GM19455 (cell line): ENCODE measurements around the gene CYB561.

Experiments used
- ATAC-seq: cut with Tn5 transposase; IDR thresholded peaks from one replicate; pipeline ENCODE4 v1.9.1; 2021; ENCODE audit not compliant: unreplicated experiment

CYB561 gene

DNA sequence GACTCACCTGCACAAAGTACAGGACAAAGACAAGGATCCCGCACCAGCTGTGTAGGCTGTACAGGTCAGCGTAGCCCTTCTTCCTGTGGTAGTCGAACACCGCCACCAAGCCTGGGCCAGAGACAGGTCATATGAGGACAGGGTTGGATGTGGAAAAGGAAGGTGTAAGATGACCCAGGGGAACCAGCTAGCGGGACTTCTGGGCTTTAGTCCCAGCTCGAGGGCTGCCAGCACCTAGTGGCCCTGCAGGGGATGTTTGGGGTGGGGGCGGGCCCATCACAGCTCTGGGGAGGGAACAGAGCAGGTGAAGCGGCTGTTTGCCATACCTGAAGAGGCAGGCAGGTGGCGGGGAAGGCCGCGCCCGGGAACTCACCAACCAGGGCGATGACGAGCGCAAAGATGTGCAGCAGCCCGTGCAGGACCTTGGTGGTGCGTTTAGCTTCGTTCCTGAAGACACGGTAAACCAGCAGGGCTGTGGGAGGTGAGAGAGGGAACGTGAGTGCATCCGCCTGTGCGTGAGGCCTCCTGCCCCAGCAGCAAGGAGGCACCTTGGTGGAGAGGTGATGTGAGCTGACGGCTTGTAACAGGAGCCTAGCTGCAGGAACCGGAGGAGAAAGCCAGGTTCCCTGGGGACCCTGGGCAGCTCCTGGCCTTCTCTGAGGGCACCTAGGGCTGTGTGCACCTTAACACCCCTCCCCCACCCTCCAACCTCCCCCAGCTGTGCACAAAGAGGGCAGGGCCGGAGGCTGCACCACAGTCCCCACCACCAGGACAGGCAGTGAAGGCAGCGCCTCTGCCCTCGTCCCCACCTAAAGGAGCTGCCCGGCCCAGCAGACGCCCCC is 10.2 kb downstream of the CYB561 start:
- ATAC-seq = no peak

DNA sequence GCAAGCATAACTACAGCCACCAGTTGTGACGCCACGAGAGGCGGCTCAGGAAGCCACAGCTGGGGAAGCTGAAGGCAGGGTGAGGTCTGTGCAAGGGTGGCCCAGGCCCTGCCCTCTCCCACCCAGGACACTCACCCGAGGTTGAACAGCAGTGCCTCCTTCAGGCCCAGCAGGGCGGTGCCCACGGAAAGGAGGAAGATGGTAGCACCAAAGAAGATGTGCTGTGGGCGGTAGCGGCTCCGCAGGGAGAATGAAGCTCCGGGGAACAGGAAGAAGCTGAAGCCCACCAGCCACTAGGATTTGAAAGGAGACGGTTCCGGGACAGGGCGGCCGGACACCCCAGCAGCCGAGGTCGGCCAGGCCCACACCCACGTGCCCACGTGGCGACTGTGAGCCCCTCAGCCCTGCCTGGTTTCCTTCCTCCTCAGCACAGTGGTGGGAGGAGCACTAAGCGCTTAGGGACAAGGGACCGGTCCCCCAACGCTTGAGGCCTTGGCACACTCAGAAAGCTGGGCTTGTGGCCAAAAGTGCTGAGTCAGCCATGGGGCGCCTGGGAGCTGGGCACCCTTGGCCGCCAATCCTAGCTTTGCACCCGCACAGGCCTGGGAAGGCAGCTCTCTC is 11.0 kb downstream of the CYB561 start:
- ATAC-seq = no peak

DNA sequence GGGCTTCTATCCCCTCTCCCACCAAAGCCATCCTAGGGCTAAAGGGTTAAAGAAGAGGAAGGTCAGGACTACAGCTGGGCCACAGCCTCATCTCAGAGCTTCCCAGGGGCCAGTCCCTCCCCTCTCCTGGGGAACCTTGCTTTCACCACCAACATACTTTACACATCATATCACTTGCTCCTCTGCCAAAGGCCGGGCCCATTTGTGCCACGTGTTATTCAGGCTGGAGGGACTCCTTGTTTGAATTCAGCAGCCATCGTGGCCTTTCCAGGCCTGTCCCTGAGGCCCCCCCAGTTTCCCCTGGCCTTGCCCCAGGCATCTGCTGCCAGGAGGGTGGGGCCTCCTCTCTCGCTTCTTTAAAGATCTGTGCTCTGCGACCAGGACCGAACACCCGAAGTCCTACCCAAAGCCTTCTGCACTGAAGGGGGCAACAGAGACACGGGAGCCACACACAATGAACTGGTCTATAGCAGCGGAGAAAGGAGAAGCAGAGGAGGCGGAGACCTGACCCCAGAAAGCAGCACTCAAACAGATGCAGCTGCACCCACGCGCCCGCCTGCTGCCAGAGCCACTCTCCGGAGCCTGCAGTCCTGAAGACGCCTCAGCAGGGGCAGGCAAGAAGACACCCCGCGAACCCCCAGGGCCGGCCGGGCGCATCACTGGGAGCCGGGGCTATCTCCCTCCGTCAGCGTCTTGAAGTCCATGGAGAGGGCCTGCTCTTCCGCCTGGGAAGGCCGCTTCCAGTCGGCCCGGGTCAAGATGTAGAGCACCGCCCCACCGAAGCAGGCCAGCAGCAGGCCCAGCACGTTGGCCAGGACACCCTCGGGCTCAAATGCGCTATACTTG is 12.1 kb downstream of the CYB561 start:
- ATAC-seq = no peak

DNA sequence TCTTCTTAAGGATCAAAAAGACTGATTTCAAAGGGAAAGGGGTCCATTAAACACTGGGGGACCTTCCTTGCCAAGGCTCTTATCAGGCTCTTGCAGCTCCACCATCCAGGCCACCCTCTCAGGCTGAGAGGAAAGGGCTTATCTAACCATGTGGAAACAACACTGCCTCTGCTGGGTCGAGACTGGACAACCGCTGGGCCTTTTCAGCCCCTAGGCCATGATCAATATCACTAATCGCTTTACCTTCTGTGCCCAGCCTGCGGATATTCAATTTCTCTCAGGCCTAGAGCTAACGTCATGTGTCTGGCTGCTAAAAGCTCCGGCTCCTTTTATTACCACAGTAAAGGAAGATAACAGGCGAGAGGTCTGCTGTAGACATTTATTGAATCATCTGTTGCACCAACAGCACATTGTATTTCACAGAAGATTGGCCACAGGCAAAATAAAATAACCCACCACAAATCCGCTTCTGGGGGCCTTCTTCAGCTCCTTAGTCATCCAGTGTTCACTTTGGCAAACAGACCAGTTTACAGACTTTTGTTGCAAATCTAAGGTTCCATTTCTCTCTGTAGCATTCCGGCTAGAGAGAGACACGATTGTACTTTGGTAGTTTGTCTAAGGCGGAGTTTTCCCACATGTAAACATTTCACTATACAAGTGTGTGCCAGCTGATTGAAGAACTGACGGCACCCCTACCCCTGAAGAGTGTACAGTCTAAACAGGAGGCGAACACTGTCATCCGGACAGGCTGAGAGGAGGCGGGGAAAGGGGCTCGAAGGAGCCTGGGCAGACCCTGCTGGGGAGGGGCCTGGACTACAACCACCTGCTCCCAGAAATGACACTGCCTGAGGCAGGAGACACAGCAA is 13.9 kb downstream of the CYB561 start:
- ATAC-seq = no peak

DNA sequence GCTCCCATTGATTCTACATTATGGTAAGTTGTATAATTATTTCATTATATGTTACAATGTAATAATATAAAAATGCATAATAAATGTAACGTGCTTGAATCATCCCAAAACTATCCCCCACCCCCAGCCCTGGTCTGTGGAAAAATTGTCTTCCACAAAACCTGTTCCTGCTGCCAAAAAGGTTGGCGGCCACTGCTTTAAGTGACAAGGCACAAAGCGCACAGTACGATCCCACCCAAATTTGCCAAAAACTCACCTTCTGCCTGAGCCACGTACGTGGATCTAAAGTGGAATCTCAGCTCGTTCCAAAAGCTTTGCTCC is 14.5 kb downstream of the CYB561 start:
- ATAC-seq = no peak

DNA sequence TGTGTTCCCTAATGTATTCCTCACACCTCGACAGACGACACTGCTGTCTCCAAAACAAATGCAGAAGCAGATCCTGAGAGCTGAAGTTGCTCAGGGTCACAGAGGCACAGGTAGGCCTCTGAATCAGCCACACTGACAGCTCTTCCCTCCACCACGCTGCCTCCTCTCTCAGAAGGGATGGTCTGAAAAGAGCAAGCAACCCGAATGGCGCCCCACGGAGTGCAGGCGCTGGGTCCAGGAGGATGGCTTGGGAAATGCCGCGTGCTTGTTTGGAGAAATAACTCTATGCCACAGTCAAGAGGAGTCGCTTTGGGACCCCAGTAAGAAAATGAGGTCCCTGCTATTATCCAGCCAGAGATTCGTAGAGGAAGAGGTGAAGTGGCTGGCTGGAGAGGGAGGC is 15.9 kb downstream of the CYB561 start:
- no peak for ATAC-seq

DNA sequence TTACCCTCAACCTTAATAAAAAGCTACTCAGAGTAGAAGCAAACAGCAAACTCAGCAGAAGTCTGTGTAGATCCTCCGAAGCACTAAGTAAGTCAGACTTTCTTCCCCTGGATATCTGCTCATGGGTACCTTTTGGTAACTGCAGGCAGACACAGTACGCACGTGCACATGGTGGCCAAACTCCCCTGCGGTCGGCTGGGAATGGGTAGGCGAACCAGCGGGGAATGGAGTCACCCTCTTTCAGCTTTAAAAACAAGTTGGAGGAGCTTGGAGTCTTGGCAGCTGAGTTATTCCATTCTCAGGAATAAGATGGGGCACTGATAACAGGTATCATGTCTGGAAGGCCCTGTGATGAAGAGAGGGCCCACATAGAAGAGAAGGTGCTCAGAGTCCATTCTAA is 16.3 kb downstream of the CYB561 start:
- no peak for ATAC-seq

DNA sequence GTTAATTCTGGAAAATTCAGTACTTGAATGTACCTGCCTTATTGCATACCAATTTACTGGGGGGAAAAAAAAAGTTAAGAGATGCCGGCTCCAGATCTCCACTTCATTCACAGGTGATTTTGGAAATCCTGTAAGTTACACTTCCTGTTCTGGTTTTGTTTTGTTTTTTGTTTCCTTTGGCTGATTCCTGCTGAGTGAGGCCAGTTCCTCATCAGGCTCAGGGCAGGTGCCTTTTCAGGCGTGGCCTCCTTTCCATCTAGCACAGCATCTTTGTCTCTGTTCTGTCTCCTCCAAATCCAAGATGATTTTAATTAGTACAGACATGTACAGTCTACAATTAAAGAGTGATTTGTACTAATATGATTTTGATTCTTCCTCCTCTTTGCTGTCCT is 19.2 kb downstream of the CYB561 start:
- no peak for ATAC-seq

DNA sequence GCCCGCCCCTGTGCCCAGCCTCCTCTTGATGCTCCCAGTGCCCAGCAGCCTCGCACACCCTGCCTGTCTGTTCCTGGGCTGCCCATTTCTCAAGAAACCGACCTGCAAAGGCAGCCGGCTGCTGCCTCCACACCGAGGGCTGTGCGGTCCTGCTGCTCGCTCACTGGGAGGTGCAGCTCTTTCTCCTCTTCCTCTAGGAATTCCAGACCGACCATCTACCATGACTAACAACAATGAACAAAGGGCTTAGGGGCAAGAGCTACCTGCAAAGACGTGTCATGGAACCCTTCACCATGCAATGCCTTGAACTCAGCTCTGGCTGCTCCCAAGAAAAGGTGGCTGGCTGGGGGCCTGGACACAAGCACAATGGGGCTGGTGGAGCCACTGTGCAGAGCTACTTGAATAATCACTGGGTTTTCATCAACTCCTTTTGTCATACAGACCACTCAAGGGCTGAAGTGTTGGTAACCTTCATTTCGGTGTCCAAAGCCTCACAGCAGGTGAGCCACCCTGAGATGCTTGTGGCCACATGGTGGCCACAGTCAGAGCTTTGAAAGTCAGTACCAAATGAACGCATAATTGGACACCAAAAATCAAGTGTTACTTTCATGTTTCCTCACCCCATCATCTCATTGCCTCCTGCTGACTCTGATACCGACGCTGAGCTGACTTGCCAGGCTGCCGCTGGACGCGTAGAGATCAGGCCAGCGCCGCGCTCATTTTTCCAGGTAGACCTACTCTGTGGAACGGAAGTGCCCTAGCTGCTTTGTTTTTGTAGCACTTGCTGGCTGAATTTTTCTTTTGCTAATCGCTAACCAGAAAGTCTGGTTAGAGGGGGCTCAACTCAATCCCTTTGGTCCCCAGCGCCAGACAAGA is 19.8 kb downstream of the CYB561 start:
- ATAC-seq = no peak

DNA sequence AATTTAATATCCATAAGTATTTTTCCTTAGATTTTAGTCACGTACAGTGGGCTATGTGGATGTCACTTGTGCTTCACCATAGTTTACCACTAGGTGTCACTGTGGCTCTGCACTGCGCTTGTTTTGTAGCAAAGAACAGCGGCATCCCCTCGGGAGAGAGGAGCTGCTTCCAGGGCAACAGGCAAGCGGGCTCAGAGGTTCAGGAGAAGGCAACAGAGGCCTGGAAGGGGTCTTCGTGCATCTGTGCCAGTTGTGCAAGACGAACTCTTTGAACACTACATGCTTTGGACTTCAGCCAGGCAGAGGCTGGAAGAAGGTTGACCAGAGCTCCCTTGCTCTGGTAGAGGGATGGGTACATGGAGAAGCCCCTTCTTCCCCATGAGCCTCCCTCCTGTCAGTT is 20.6 kb downstream of the CYB561 start:
- ATAC-seq = no peak

DNA sequence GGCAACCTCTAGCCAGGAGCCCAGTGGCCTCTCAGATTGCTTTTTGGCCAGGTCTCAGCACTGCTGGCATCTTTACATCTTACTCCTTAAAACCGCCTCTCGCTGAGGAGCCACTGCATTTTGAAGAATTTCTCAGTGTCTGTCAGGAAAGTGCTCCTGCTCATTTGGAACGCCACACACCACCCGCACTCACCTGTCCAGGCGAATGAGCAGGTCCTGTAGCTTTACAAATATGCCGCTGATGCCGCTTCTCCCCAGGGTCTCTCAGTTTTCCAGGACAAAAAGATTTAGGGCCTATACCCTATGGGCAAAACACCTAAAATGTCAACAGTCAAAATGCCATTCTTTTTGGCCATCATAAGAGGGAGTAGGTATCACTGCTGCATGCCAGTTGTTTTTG is 22.1 kb downstream of the CYB561 start:
- no peak for ATAC-seq

DNA sequence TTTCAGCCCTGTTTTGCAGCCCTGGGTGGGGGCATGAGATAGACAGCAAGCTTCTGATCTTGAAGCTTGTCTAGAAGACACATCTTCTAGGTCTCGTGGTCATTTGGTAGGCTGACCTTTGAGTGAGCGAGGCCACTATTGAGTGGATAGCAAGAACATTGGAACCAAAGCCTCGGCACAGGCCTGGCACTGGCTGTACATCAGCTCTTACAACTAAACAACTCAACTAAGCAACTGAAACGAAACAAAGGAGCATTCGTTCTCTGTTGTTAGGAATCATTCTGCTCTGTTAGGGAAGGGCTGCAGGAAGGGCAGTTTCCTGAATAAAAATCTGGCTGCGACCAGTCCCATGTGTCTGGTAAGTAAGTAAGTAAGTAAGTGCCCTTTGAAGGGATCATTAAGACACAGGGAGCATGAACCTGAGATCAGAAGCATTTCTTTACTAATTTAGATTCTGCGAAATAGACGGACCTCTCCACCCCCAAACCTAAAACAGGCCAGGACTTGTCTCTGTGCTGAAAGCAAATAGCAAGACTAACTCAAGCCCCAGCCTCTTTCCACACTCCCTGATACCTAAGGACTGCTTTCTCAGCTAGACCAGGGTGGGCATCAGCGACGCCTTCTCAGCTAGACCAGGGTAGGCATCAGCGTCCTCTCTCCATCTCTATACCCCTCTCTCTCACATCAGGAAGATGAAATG is 22.7 kb downstream of the CYB561 start:
- ATAC-seq = no peak

DNA sequence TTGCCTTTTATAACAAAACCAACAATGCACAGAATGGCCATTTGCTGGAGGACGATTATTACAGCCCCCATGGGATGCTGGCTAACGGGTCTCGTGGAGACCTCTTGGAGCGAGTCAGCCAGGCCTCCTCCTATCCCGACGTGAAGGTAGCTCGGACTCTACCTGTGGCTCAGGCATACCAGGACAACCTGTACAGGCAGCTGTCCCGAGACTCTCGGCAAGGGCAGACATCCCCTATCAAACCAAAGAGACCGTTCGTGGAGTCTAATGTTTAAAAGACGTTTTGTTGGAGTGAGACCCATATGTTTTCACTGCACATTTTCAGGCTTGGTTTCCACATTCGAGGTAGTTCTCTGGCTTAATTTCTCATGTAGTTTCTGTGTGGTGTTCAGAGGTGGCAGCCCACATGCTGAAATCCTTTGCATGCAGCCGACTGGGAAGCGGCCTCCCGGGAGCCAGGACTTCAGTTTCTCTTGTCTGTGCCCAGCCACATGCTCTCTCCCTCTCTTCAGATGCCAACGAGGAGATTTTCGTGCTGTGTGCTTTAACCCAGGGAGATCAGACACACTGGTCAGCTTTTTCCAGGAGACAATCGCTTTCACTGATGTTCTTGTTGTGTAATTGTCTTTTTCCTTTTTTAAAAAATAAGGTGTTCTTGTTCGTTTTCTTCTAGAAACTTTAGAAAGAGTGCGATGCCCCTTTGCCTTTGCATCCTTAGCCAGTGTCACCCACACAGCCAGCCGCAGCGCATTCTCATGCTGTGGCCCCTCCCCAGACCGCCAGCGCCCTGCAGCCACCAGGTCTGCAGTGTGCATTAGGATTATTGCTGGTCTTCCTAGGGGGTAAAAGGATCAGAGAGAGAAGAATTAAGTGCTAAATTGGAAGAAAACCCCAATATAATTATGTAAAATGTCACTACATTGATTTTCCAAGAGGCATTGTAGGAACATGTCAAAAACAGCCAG is 24.1 kb downstream of the CYB561 start:
- no peak for ATAC-seq

DNA sequence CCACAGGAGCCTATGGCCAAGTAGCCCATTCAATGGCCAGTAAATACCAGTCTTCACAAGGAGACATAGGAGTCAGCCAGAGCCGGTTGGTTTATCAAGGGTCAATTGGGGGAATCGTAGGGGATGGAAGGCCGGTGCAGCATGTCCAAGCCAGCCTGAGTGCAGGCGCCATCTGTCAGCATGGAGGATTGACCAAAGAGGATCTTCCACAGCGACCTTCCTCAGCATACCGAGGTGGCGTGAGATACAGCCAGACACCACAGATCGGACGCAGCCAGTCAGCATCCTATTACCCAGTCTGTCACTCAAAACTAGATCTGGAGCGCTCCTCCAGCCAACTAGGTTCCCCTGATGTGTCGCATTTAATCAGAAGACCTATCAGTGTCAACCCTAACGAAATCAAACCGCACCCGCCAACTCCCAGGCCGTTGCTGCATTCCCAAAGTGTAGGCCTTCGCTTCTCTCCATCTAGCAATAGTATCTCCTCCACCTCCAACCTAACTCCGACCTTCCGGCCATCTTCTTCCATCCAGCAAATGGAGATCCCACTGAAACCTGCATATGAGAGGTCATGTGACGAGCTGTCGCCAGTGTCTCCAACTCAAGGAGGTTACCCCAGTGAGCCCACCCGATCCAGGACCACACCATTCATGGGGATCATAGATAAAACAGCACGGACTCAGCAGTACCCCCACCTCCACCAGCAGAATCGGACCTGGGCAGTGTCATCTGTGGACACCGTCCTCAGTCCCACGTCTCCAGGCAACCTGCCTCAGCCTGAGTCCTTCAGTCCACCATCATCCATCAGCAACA is 25.0 kb downstream of the CYB561 start:
- no peak for ATAC-seq

DNA sequence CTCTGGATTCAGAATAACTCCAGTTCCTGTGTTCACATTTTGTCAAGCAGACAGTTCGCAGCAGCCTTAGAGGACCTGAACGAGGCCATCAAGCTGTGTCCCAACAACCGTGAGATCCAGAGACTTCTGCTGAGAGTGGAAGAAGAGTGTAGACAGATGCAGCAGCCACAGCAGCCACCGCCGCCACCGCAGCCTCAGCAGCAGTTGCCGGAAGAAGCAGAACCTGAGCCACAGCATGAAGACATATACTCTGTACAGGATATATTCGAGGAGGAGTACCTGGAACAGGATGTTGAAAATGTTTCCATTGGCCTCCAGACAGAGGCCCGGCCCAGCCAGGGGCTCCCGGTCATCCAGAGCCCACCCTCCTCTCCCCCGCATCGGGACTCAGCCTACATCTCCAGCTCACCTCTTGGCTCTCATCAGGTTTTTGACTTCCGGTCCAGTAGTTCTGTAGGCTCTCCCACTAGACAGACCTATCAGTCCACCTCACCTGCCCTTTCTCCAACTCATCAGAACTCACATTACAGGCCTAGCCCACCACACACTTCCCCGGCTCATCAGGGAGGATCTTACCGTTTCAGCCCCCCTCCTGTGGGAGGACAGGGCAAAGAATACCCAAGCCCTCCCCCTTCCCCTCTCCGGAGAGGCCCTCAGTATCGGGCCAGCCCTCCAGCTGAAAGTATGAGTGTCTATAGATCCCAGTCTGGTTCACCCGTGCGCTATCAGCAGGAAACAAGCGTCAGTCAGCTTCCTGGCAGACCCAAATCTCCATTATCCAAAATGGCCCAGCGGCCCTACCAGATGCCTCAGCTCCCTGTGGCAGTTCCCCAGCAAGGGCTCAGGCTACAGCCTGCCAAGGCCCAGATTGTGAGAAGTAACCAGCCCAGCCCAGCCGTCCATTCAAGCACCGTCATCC is 25.9 kb downstream of the CYB561 start:
- no peak for ATAC-seq

DNA sequence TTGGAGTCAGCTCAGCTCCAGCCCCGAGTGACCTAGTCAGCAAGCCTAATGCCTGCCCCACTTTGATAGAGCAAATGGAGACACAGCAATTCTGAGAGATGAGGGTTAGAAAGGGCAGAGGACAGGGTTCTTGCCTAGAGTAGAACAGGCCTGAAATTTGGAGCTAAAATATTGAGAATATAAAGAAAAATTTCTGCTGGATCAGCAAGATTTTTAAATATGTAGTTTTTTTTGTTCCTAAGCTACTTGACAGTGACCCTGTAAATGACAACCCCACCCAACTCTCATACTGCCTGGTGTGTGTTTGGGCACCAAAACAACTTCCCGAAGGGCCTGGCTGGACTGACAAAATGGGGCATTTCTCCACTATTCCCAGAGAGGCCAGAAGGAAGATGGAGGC is 26.7 kb downstream of the CYB561 start:
- ATAC-seq = no peak
